Calu3 (cell line): ENCODE data around the gene TMEM11. TPM values are rescaled to one million over a fixed set of nuclear protein-coding genes. Genes with fewer than 3 reads are reported as not detected.

Experiments used
- BruUV-seq: library from RNA; stranded (reverse); fragments of 400-500 nt; replicated peaks from 2 replicates; lab custom pipeline; 2021; lab: Mats Ljungman, UMichigan
- CTCF ChIA-PET: fragments of 300-600 bp; sonication (Branson Sonifier 250); formaldehyde crosslinking; loops from one replicate; lab custom pipeline; 2022; ENCODE audit warnings: antibody characterized with exemption; lab: Charles Lee
- DNase-seq: peaks from one replicate; pipeline ENCODE4 v3.0.0; 2022
- H3K27ac Mint-ChIP-seq: one replicate; pipeline ENCODE4 v1.8.0; 2022; ENCODE audit warnings: mixed read lengths; ENCODE audit not compliant: unreplicated experiment
- H3K27me3 Mint-ChIP-seq: one replicate; pipeline ENCODE4 v1.8.0; 2022; ENCODE audit warnings: mixed read lengths; ENCODE audit not compliant: unreplicated experiment
- H3K36me3 Mint-ChIP-seq: one replicate; pipeline ENCODE4 v1.8.0; 2022; ENCODE audit warnings: mild to moderate bottlenecking, moderate library complexity, mixed read lengths; ENCODE audit not compliant: insufficient read depth, unreplicated experiment
- H3K4me1 Mint-ChIP-seq: one replicate; pipeline ENCODE4 v1.8.0; 2022; ENCODE audit warnings: mild to moderate bottlenecking, low read depth, mixed read lengths; ENCODE audit not compliant: unreplicated experiment
- H3K4me3 Mint-ChIP-seq: one replicate; pipeline ENCODE4 v1.8.0; 2022; ENCODE audit warnings: mild to moderate bottlenecking, low read depth, moderate library complexity, mixed read lengths; ENCODE audit not compliant: unreplicated experiment
- H3K9me3 Mint-ChIP-seq: one replicate; pipeline ENCODE4 v1.8.0; 2022; ENCODE audit warnings: low read depth, mixed read lengths; ENCODE audit not compliant: unreplicated experiment
- intact Hi-C: fragments of 100-400 bp; cut with micrococcal nuclease; formaldehyde crosslinking; loops from one replicate; pipeline ENCODE4 v1.10.0; 2022; ENCODE audit not compliant: unreplicated experiment
- total RNA-seq: library from RNA; stranded (reverse); gene quantifications from 2 replicates; pipeline ENCODE4 v1.2.3, GENCODE V29; 2022
- TF ChIP-seq, protein P1 (sequence below): fragments of 200-600 bp; IDR thresholded peaks from one replicate; pipeline ENCODE4 v1.8.0; 2022; ENCODE audit warnings: antibody characterized with exemption; ENCODE audit not compliant: unreplicated experiment

The TMEM11 gene
- total RNA-seq, 1 experiment from 2014 or later, result 18.9 TPM

DNA sequence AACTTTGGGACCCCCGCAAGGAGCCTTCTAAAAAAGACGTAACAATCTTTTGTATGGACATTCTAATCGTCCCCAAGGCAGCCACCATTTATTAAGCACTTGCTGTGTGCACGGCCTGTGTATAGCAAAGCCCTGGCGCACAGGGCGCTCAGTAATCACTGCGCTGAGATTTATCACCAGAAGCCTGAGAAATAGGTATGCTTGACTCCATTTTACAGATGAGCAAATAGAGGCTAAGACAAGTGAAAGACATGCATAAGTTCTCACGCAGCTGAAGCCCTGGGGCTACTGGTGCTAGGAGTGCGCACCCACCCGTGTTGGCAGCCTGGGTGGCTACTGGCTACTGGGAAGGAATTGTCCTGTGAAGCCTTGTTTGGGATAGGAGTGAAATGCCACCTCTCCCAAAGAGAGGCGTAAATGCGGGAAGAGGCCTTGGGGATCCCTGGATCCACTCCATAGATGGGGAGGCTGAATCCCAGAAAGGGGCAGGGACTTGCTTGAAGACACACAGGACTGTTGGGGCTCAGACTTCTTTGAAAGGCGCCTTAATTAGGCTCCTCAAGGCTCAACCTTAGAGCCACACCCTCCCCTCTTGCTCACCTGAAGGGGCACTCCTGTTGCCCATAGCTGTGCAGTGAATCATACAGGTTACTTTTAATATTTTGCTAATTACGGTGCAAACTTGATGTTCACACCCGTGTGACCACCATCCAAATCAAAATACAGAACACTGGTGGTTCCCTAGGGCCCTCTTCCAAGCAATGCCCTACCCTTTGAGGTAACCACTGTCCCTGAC lies 39.9 kb upstream of the TMEM11 start:
- CTCF ChIA-PET, result interaction anchor here (0.6 kb wide), 1 partner anchor 259 kb away, joined by 3 read pairs; no protein-coding TSS in a partner anchor
- Mint-ChIP-seq H3K27me3 (peaks cover 10% of the 10 kb centered on the region), H3K36me3 (peaks cover 9% of the 10 kb centered on the region), H3K4me1 (peaks cover 12% of the 10 kb centered on the region), H3K27ac (no peak overlapping the region), H3K9me3 (no peaks in the 10 kb centered on the region), H3K4me3 (peak overlapping the region; percentile 65)
- intact Hi-C loops, result no loop called here
- no TSS peak for BruUV-seq
- TF ChIP-seq, protein P1, sequence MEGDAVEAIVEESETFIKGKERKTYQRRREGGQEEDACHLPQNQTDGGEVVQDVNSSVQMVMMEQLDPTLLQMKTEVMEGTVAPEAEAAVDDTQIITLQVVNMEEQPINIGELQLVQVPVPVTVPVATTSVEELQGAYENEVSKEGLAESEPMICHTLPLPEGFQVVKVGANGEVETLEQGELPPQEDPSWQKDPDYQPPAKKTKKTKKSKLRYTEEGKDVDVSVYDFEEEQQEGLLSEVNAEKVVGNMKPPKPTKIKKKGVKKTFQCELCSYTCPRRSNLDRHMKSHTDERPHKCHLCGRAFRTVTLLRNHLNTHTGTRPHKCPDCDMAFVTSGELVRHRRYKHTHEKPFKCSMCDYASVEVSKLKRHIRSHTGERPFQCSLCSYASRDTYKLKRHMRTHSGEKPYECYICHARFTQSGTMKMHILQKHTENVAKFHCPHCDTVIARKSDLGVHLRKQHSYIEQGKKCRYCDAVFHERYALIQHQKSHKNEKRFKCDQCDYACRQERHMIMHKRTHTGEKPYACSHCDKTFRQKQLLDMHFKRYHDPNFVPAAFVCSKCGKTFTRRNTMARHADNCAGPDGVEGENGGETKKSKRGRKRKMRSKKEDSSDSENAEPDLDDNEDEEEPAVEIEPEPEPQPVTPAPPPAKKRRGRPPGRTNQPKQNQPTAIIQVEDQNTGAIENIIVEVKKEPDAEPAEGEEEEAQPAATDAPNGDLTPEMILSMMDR, result no peak
- no peak for DNase-seq

DNA sequence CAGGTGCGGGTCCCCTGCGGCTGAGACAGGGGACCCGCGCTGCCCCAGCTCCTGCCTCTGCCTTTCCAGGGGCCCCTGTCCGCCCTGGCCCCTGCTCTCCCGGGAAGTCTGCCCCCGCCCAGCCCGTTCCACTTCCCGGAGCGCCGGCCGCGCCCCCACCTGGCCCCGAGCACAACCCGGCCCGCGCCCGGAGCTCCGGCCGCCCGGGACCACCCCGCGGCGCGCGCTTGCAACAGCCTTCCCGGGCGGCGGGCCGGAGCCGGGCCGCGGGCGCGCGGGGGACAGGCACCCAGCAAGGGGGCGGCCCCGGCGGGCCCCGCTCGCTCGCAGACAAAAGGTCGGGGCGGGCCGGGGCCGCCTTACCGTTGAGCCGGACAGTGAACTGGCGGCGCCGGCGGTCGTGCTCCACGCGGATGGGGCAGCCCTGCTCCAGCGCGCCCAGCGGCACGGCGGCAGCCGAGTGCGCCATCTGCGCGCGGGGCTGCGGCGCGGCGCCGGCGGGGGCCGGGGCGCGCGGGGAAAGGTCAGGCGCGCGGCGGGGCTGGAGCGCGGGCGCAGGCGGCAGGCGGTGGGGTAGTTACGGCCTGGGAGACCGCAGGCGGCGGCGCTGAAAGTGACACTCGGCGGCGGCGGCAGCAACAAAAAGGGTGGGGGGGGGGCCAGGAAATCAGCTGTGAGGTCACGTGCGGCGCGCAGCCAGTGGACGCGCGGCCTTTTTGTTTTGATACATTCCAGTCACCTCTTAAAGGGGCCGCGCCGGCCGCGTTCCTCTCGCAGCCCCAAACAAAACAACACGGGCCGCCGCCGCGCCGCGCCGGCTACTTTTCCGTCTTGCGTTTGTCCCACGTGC lies 39.1 kb upstream of the TMEM11 start, which contains the start of gene NATD1:
NATD1 (minus strand) TSS at position 615 of the 850 bp plus-strand sequence; CDS start at position 469, 146 bp downstream.
- Mint-ChIP-seq H3K27me3 (peaks cover 10% of the 10 kb centered on the region), H3K4me3 (peak within 1 kb of the TSS; percentile 65), H3K4me1 (peaks cover 8% of the 10 kb centered on the region), H3K9me3 (no peaks in the 10 kb centered on the region), H3K36me3 (peaks cover 13% of the 10 kb centered on the region), H3K27ac (no peak within 1 kb of the TSS)
- BruUV-seq, result no TSS peak
- CTCF ChIA-PET, result no interaction called here
- peak; percentile 43 for DNase-seq
- TF ChIP-seq, protein P1, result no peak
- intact Hi-C loops, result no loop called here

DNA sequence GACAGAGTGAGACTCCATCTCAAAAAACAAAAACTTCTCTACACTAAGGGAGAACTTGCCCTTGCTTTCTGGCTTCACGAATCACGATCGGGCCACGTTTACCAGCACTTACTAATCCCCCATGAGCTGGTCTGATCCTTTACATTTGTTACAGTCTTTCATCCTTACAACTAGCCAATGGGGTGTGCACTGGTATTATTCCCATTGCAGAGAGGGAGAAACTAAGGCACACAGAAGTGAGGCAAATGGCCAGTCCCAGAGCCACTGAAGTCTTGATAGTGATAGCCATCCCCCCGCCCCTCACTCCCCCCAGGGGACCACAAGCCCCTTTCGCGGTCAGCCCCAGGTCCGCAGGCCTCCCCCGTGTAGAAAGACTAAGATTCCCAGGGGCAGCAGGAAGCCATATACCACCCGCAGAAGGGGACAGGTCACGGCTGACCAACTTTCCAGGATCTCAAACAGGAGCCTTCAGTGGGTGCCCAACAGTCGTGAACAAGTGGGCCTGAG lies 38.4 kb upstream of the TMEM11 start:
- Mint-ChIP-seq H3K36me3 (peaks cover 10% of the 10 kb centered on the region), H3K27ac (no peak overlapping the region), H3K9me3 (no peaks in the 10 kb centered on the region), H3K4me3 (peak overlapping the region; percentile 65), H3K4me1 (peaks cover 1% of the 10 kb centered on the region), H3K27me3 (peaks cover 10% of the 10 kb centered on the region)
- no peak for DNase-seq
- CTCF ChIA-PET, result no interaction called here
- TF ChIP-seq, protein P1, result no peak
- BruUV-seq, result TSS peak; percentile 59
- intact Hi-C loops, result no loop called here

DNA sequence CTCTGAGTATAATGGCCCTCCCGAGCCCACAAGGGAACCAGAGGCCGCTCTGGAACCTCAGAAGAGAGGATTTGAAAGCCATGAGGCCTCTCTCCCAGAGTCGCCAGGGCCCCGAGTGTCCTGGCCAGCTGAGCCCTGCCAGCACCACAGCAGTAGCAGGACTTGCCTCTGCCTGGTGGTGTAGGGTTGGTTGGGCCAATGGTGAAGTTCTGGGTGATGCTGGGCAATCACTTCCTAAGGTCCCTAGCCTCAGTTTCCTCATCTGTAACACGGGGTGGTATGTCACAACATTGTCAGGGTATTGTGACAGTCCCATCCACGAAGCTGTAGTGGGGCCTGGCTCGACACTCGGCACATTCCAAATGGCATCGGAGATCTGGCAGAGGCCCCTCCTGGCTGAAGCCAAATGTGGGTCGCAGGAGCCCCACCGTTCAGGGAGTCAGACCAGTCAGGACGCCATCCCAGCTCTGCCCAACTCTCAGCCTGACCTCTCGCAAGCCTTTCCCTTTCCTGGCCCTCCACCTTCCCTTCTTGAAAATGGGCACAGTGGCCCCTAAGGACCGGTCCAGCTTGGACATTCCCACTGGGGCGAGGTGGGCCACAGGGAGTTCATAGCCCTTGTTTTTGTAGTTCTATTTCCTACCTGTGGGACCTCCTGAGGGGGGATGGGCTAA lies 37.5 kb upstream of the TMEM11 start:
- Mint-ChIP-seq H3K36me3 (peaks cover 10% of the 10 kb centered on the region), H3K4me1 (no peaks in the 10 kb centered on the region), H3K4me3 (no peak overlapping the region), H3K27me3 (peaks cover 10% of the 10 kb centered on the region), H3K27ac (no peak overlapping the region), H3K9me3 (no peaks in the 10 kb centered on the region)
- CTCF ChIA-PET, result no interaction called here
- TF ChIP-seq, protein P1, result no peak
- BruUV-seq, result no TSS peak
- DNase-seq, result no peak
- intact Hi-C loops, result no loop called here
